K562 (cell line): ENCODE results near the gene LAMP1. TPM values are rescaled to one million over a fixed set of nuclear protein-coding genes. Genes with fewer than 3 reads are reported as not detected.

Source experiments
- ATAC-seq: fragments of 200-7000 bp; cut with Tn5 transposase; 3 replicates; pipeline ENCODE4 v1.9.1; 2020; ENCODE audit warnings: moderate library complexity
- BruUV-seq: library from RNA; stranded (reverse); fragments of 400-500 nt; replicated peaks from 2 replicates; lab custom pipeline; 2021; lab: Mats Ljungman, UMichigan
- CTCF ChIA-PET: fragments of 300-600 bp; formaldehyde crosslinking; extraction: SDS; loops from one replicate; lab custom pipeline; 2021; ENCODE audit warnings: low intra/inter-chr PET ratio; lab: Yijun Ruan, JAX
- POLR2A ChIA-PET: fragments of 300-600, 350-650 bp; sonication (Branson Sonifier 250); formaldehyde crosslinking; extraction: SDS; loops from one replicate; lab custom pipeline; 2021; ENCODE audit warnings: antibody characterized with exemption, inconsistent platforms; lab: Yijun Ruan, JAX
- DNase-seq, 4 experiments: peaks; one replicate each; pipeline versions ENCODE4 v3.0.0 to v3.0.0-alpha.2; 2011 to 2018; ENCODE audit warnings: low spot score in 3 of 4, mixed read lengths in 3 of 4; ENCODE audit errors: extremely low read depth in 1 of 4
- FAIRE-seq: peaks from 2 replicates; lab custom pipeline; 2011; peaks lifted over from hg19 to GRCh38; lab: Jason Lieb, UNC
- H2AFZ ChIP-seq: 2 replicates; pipeline ENCODE4 v1.6.0; 2011; ENCODE audit warnings: low read depth, low read length, control low read depth, inconsistent platforms
- H3K27ac ChIP-seq: fragments of 200-600 bp; 3 replicates; pipeline ENCODE4 v1.8.0; 2011; ENCODE audit warnings: low read depth, mild to moderate bottlenecking, control low read depth, inconsistent platforms, low read length, moderate library complexity, mixed read lengths; ENCODE audit errors: extremely low read depth
- H3K27me3 ChIP-seq, 2 experiments: fragments of 300-600 bp in 1 of 2; 2 replicates in 1 of 2; 3 replicates in 1 of 2; pipeline versions ENCODE4 v1.6.0 to v1.8.0; 2011; ENCODE audit warnings: inconsistent platforms in 2 of 2, low read length in 2 of 2, mild to moderate bottlenecking in 1 of 2, mixed read lengths in 1 of 2, moderate library complexity in 1 of 2; ENCODE audit not compliant: control insufficient read depth in 2 of 2, insufficient read depth in 2 of 2
- H3K36me3 ChIP-seq: fragments of 300-600 bp; 3 replicates; pipeline ENCODE4 v1.8.0; 2011; ENCODE audit warnings: mild to moderate bottlenecking, low read length, inconsistent platforms; ENCODE audit not compliant: control insufficient read depth, insufficient read depth
- H3K4me1 ChIP-seq, 2 experiments: fragments of 200-600 bp in 1 of 2; replicated peaks in 1 of 2; 2 replicates in 1 of 2; 3 replicates in 1 of 2; pipeline versions ENCODE4 v1.5.1 to v1.8.0; 2011; ENCODE audit warnings: inconsistent platforms in 2 of 2, low read length in 2 of 2, mild to moderate bottlenecking in 1 of 2, mixed read lengths in 1 of 2, moderate library complexity in 1 of 2; ENCODE audit not compliant: control insufficient read depth in 2 of 2, insufficient read depth in 2 of 2
- H3K4me2 ChIP-seq: 2 replicates; pipeline ENCODE4 v1.6.1; 2011; ENCODE audit warnings: low read length, control low read depth, inconsistent platforms, mixed read lengths; ENCODE audit not compliant: insufficient read depth
- H3K4me3 ChIP-seq: fragments of 200-600 bp; sonication (generic), shearing (Covaris generic); 2 replicates; pipeline ENCODE4 v1.5.1; 2016; ENCODE audit warnings: control low read depth, inconsistent platforms
- H3K79me2 ChIP-seq: fragments of 200-600 bp; 3 replicates; pipeline ENCODE4 v1.8.0; 2011; ENCODE audit warnings: low read length, inconsistent platforms; ENCODE audit not compliant: control insufficient read depth, insufficient read depth
- H3K9ac ChIP-seq, 2 experiments: 2 replicates each; pipeline versions ENCODE4 v1.6.0 to v1.6.1; 2011; ENCODE audit warnings: low read depth in 2 of 2, low read length in 2 of 2, control low read depth in 1 of 2, inconsistent platforms in 1 of 2, mild to moderate bottlenecking in 1 of 2, mixed read lengths in 1 of 2; ENCODE audit not compliant: insufficient read depth in 1 of 2
- H3K9me1 ChIP-seq: one replicate; pipeline ENCODE4 v1.6.0; 2011; ENCODE audit warnings: inconsistent platforms, mild to moderate bottlenecking, low read length, moderate library complexity; ENCODE audit not compliant: control insufficient read depth, insufficient read depth
- H3K9me3 ChIP-seq: replicated peaks from 2 replicates; pipeline ENCODE4 v1.5.1; 2011; ENCODE audit warnings: low read depth, low read length, inconsistent platforms; ENCODE audit not compliant: control insufficient read depth, insufficient read depth
- H4K20me1 ChIP-seq: replicated peaks from 2 replicates; pipeline ENCODE4 v1.6.1; 2011; ENCODE audit warnings: low read length, inconsistent platforms, mixed read lengths; ENCODE audit not compliant: control insufficient read depth, insufficient read depth
- CC2D1A ChIP-seq: fragments of 450-650 bp; IDR thresholded peaks from 2 replicates; pipeline ENCODE4 v1.6.1; 2017; ENCODE audit warnings: mild to moderate bottlenecking
- CEBPG ChIP-seq, 3 experiments: fragments of 200-800 bp in 1 of 3; sonication (Bioruptor generic) in 1 of 3; sonication (generic) in 1 of 3; formaldehyde crosslinking in 1 of 3; IDR thresholded peaks in 2 of 3; conservative IDR thresholded peaks in 1 of 3; 2 replicates each; pipeline versions ENCODE4 v1.6.1 to v1.8.0; 2016 to 2022; ENCODE audit warnings: missing compliant biosample characterization in 2 of 3, missing genetic modification characterization in 2 of 3, mild to moderate bottlenecking in 1 of 3, missing genetic modification reagents in 1 of 3
- CHD1 ChIP-seq: fragments of 200-600 bp; sonication (generic); IDR thresholded peaks from one replicate; pipeline ENCODE4 v1.6.1; 2012; ENCODE audit warnings: mild to moderate bottlenecking, moderate library complexity, low read length, inconsistent platforms
- ETV5 ChIP-seq: sonication (generic); formaldehyde crosslinking; IDR thresholded peaks from 2 replicates; pipeline ENCODE4 v1.4.0; 2020; ENCODE audit warnings: low read depth, mild to moderate bottlenecking, missing genetic modification reagents
- HDAC6 ChIP-seq: IDR thresholded peaks from 2 replicates; pipeline ENCODE4 v1.6.1; 2012; ENCODE audit warnings: low read depth, mild to moderate bottlenecking, control low read depth, inconsistent platforms, low read length, moderate library complexity
- MAFG ChIP-seq: fragments of 450-650 bp; conservative IDR thresholded peaks from 2 replicates; pipeline ENCODE4 v1.6.1; 2016; ENCODE audit warnings: missing genetic modification characterization, missing compliant biosample characterization
- MCM2 ChIP-seq: fragments of 450-650 bp; IDR thresholded peaks from 2 replicates; pipeline ENCODE4 v1.6.1; 2017; ENCODE audit warnings: low read depth, mild to moderate bottlenecking
- TSC22D4 ChIP-seq: fragments of 450-650 bp; IDR thresholded peaks from 2 replicates; pipeline ENCODE4 v1.6.1; 2016; ENCODE audit warnings: missing genetic modification characterization, missing biosample characterization, control low read depth
- ZNF217 ChIP-seq: sonication (generic); formaldehyde crosslinking; IDR thresholded peaks from 2 replicates; pipeline ENCODE4 v1.8.0; 2022; ENCODE audit warnings: mild to moderate bottlenecking, missing genetic modification reagents
- ZNF586 ChIP-seq: fragments of 450-650 bp; formaldehyde crosslinking; conservative IDR thresholded peaks from 2 replicates; pipeline ENCODE4 v1.4.0; 2020; ENCODE audit warnings: mild to moderate bottlenecking, moderate library complexity
- WGBS: fragments of 100-300 bp; shearing (Covaris generic); methylation state at CpG from one replicate; pipeline ENCODE4 v1.1.6; 2016; ENCODE audit warnings: low coverage, mixed read lengths; ENCODE audit not compliant: insufficient coverage; ENCODE audit errors: missing lambda C conversion rate; 5-methylcytosine and 5-hydroxymethylcytosine counted together
- in situ Hi-C: fragments of 300-500 bp; cut with MboI; formaldehyde crosslinking; loops from 4 replicates; pipeline ENCODE4 v1.15.0; 2018; ENCODE audit warnings: inconsistent platforms, mixed read lengths
- intact Hi-C: fragments of 100-400 bp; cut with micrococcal nuclease; formaldehyde crosslinking; loops from 2 replicates; pipeline ENCODE4 v1.14.2; 2022
- polyA plus RNA-seq, 8 experiments: library from polyadenylated mRNA; depleted of rRNA in 4 of 8; stranded (reverse) in 5 of 8; unstranded in 3 of 8; fragments of >200 nt; fragmentation: Nextera tagmentation in 2 of 8; fragmentation: Illumina TruSeq in 1 of 8; extraction: Ambion mirVana in 2 of 8; extraction: Trizol in 1 of 8; gene quantifications; 2 replicates each; pipeline versions ENCODE4 v1.2.1 to v1.2.3, GENCODE V29; 2011 to 2014; ENCODE audit warnings: inconsistent platforms in 1 of 8, missing spikeins in 1 of 8
- total RNA-seq, 7 experiments: library from RNA; depleted of rRNA in 6 of 7; stranded (reverse); fragments of >200 nt in 6 of 7; fragmentation: Illumina TruSeq in 2 of 7; extraction: Trizol in 2 of 7; gene quantifications; 2 replicates each; pipeline versions ENCODE4 v1.2.1 to v1.2.3, GENCODE V29; 2011 to 2021; ENCODE audit warnings: low replicate concordance in 1 of 7
- TF ChIP-seq, protein P1 (sequence below): fragments of 450-650 bp; IDR thresholded peaks from 2 replicates; pipeline ENCODE4 v1.7.1; 2018; ENCODE audit warnings: mild to moderate bottlenecking, low read depth; ENCODE audit not compliant: partially characterized antibody
- TF ChIP-seq, protein P2 (sequence below): sonication (generic); IDR thresholded peaks from 2 replicates; pipeline ENCODE4 v1.6.1; 2016
- TF ChIP-seq, protein P3 (sequence below): fragments of 450-650 bp; formaldehyde crosslinking; IDR thresholded peaks from 2 replicates; pipeline ENCODE4 v1.4.0; 2020; ENCODE audit warnings: mild to moderate bottlenecking, moderate library complexity
- TF ChIP-seq, protein P4 (sequence below): fragments of 450-650 bp; IDR thresholded peaks from 2 replicates; pipeline ENCODE4 v1.6.1; 2017; ENCODE audit warnings: antibody characterized with exemption, mild to moderate bottlenecking

The LAMP1 gene
- total and polyA plus RNA-seq, 9 of the 15 experiments (the other 6 are each of a cell fraction or from before 2014, with no cell fraction given), result 2.2 to 70.1 (median 30.5) TPM

DNA sequence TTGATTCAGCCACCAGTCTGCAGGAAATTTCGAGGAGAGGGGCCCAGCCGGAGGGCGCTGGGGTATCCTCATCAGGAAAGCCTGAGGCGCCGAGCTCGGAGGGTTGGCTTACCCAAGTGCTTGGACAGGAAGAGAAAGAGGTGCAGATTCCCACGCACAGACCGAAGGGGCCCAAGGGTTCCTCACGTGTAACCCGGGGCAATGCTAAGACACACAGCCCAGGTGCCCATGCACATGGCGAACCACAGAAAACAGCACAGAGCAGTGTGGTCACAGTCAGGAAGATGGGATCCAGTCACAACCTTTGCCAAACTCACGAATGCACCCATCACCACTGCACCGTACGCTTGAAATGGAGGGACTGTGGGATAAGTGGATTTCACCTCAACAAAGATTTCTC lies 36.0 kb downstream of the LAMP1 start:
- Histone ChIP-seq H3K9ac (no peak overlapping the region), H4K20me1 (no peaks in the 10 kb centered on the region), H3K9me1 (no peaks in the 10 kb centered on the region), H3K79me2 (no peaks in the 10 kb centered on the region), H2AFZ (no peak overlapping the region), H3K27me3 (no peaks in the 10 kb centered on the region), H3K4me2 (no peak overlapping the region), H3K9me3 (no peaks in the 10 kb centered on the region), H3K4me1 (peaks cover 0 to 16% of the 10 kb centered on the region in 2 experiments; a peak in 2 of 5 replicates), H3K4me3 (no peak overlapping the region), H3K36me3 (no peaks in the 10 kb centered on the region), H3K27ac (no peak overlapping the region)
- no peak for DNase-seq
- 84% methylated on average over 9 of the region's 14 CpGs for WGBS
- no peak for ATAC-seq
- intact Hi-C loops (no loop called here), in situ Hi-C loops (no loop called here)
- BruUV-seq, result no TSS peak
- ChIA-PET POLR2A (interaction anchor here (0.5 kb wide), 1 partner anchor 11 kb away, joined by 4 read pairs; no protein-coding TSS in a partner anchor), CTCF (no interaction called here)
- no peak for FAIRE-seq
- TF ChIP-seq ZNF586 (CRISPR knock-in tag) (no peak), CC2D1A (no peak), MAFG (tag) (no peak), TSC22D4 (tag) (no peak), MCM2 (no peak), HDAC6 (no peak), ZNF217 (CRISPR knock-in tag) (no peak), CHD1 (no peak), CEBPG (CRISPR knock-in tag; IDR thresholded peaks at IDR 0.05) (no peak), CEBPG (tag; conservative IDR thresholded peaks at IDR 0.05 in 1 of 2, IDR thresholded peaks at IDR 0.05 in 1 of 2) (no peak), ETV5 (CRISPR knock-in tag) (no peak)
- TF ChIP-seq, protein P1, sequence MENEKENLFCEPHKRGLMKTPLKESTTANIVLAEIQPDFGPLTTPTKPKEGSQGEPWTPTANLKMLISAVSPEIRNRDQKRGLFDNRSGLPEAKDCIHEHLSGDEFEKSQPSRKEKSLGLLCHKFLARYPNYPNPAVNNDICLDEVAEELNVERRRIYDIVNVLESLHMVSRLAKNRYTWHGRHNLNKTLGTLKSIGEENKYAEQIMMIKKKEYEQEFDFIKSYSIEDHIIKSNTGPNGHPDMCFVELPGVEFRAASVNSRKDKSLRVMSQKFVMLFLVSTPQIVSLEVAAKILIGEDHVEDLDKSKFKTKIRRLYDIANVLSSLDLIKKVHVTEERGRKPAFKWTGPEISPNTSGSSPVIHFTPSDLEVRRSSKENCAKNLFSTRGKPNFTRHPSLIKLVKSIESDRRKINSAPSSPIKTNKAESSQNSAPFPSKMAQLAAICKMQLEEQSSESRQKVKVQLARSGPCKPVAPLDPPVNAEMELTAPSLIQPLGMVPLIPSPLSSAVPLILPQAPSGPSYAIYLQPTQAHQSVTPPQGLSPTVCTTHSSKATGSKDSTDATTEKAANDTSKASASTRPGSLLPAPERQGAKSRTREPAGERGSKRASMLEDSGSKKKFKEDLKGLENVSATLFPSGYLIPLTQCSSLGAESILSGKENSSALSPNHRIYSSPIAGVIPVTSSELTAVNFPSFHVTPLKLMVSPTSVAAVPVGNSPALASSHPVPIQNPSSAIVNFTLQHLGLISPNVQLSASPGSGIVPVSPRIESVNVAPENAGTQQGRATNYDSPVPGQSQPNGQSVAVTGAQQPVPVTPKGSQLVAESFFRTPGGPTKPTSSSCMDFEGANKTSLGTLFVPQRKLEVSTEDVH, result no peak
- TF ChIP-seq, protein P2, sequence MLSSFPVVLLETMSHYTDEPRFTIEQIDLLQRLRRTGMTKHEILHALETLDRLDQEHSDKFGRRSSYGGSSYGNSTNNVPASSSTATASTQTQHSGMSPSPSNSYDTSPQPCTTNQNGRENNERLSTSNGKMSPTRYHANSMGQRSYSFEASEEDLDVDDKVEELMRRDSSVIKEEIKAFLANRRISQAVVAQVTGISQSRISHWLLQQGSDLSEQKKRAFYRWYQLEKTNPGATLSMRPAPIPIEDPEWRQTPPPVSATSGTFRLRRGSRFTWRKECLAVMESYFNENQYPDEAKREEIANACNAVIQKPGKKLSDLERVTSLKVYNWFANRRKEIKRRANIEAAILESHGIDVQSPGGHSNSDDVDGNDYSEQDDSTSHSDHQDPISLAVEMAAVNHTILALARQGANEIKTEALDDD, result no peak
- TF ChIP-seq, protein P3, sequence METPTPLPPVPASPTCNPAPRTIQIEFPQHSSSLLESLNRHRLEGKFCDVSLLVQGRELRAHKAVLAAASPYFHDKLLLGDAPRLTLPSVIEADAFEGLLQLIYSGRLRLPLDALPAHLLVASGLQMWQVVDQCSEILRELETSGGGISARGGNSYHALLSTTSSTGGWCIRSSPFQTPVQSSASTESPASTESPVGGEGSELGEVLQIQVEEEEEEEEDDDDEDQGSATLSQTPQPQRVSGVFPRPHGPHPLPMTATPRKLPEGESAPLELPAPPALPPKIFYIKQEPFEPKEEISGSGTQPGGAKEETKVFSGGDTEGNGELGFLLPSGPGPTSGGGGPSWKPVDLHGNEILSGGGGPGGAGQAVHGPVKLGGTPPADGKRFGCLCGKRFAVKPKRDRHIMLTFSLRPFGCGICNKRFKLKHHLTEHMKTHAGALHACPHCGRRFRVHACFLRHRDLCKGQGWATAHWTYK (CRISPR knock-in tag), result no peak
- TF ChIP-seq, protein P4, sequence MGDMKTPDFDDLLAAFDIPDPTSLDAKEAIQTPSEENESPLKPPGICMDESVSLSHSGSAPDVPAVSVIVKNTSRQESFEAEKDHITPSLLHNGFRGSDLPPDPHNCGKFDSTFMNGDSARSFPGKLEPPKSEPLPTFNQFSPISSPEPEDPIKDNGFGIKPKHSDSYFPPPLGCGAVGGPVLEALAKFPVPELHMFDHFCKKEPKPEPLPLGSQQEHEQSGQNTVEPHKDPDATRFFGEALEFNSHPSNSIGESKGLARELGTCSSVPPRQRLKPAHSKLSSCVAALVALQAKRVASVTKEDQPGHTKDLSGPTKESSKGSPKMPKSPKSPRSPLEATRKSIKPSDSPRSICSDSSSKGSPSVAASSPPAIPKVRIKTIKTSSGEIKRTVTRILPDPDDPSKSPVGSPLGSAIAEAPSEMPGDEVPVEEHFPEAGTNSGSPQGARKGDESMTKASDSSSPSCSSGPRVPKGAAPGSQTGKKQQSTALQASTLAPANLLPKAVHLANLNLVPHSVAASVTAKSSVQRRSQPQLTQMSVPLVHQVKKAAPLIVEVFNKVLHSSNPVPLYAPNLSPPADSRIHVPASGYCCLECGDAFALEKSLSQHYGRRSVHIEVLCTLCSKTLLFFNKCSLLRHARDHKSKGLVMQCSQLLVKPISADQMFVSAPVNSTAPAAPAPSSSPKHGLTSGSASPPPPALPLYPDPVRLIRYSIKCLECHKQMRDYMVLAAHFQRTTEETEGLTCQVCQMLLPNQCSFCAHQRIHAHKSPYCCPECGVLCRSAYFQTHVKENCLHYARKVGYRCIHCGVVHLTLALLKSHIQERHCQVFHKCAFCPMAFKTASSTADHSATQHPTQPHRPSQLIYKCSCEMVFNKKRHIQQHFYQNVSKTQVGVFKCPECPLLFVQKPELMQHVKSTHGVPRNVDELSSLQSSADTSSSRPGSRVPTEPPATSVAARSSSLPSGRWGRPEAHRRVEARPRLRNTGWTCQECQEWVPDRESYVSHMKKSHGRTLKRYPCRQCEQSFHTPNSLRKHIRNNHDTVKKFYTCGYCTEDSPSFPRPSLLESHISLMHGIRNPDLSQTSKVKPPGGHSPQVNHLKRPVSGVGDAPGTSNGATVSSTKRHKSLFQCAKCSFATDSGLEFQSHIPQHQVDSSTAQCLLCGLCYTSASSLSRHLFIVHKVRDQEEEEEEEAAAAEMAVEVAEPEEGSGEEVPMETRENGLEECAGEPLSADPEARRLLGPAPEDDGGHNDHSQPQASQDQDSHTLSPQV, result no peak
